CD14-positive monocyte (primary cell): ENCODE measurements around the gene ARSI. TPM values are rescaled to one million over a fixed set of nuclear protein-coding genes. Genes with fewer than 3 reads are reported as not detected.
A peak's percentile ranks its signal among the peaks of the same experiment; 100 is the strongest.

Experiments used
- DNase-seq, 3 donors: peaks; one replicate each; pipeline ENCODE4 v3.0.0-alpha.2; 2011 to 2022
- H2AFZ ChIP-seq: 2 replicates; pipeline ENCODE4 v1.6.0; 2012; ENCODE audit warnings: mild to moderate bottlenecking, low read depth, low read length, inconsistent platforms; ENCODE audit not compliant: insufficient read depth, poor library complexity, severe bottlenecking
- H3K27ac ChIP-seq, 2 donors: 1 replicate in 1 of 2; 2 replicates in 1 of 2; pipeline ENCODE4 v1.5.1; 2012 to 2013; ENCODE audit warnings: low read length in 2 of 2, control low read depth in 1 of 2, inconsistent platforms in 1 of 2, low read depth in 1 of 2, mild to moderate bottlenecking in 1 of 2
- H3K27me3 ChIP-seq, 2 donors: one replicate each; pipeline versions ENCODE4 v1.6.0 to v1.6.1; 2011 to 2013; ENCODE audit warnings: low read length in 2 of 2; ENCODE audit not compliant: control insufficient read depth in 2 of 2, insufficient read depth in 2 of 2
- H3K36me3 ChIP-seq, 2 donors: replicated peaks in 1 of 2; 1 replicate in 1 of 2; 2 replicates in 1 of 2; pipeline versions ENCODE4 v1.5.1 to v1.6.1; 2012 to 2013; ENCODE audit warnings: low read length in 2 of 2, control low read depth in 1 of 2, inconsistent platforms in 1 of 2, mild to moderate bottlenecking in 1 of 2; ENCODE audit not compliant: insufficient read depth in 2 of 2, control insufficient read depth in 1 of 2
- H3K4me1 ChIP-seq, 2 donors: 1 replicate in 1 of 2; 2 replicates in 1 of 2; pipeline versions ENCODE4 v1.5.1 to v1.6.1; 2012 to 2013; ENCODE audit warnings: low read length in 2 of 2, control low read depth in 1 of 2, inconsistent platforms in 1 of 2, mild to moderate bottlenecking in 1 of 2, moderate library complexity in 1 of 2; ENCODE audit not compliant: insufficient read depth in 2 of 2, control insufficient read depth in 1 of 2
- H3K4me2 ChIP-seq: replicated peaks from 2 replicates; pipeline ENCODE3; 2012; ENCODE audit warnings: low read length, moderate library complexity, mild to moderate bottlenecking; ENCODE audit not compliant: poor library complexity, severe bottlenecking; ENCODE audit errors: extremely low read depth
- H3K4me3 ChIP-seq, 3 experiments: fragments of 200-600 bp in 1 of 3; sonication (generic) in 1 of 3; replicated peaks in 1 of 3; 1 replicate in 2 of 3; 2 replicates in 1 of 3; pipeline ENCODE4 v1.5.1; 2011 to 2013; ENCODE audit warnings: low read length in 3 of 3, mild to moderate bottlenecking in 3 of 3, control low read depth in 2 of 3, low read depth in 2 of 3, inconsistent platforms in 1 of 3, moderate library complexity in 1 of 3
- H3K79me2 ChIP-seq: 2 replicates; pipeline ENCODE4 v1.6.0; 2012; ENCODE audit warnings: mild to moderate bottlenecking, control low read depth, inconsistent platforms, low read length, moderate library complexity; ENCODE audit not compliant: insufficient read depth
- H3K9ac ChIP-seq: 2 replicates; pipeline ENCODE4 v1.6.0; 2017; ENCODE audit warnings: low read length, mild to moderate bottlenecking; ENCODE audit not compliant: insufficient read depth, poor library complexity, severe bottlenecking
- H3K9me3 ChIP-seq, 2 donors: replicated peaks in 1 of 2; 1 replicate in 1 of 2; 2 replicates in 1 of 2; pipeline versions ENCODE4 v1.5.1 to v1.6.1; 2012 to 2013; ENCODE audit warnings: low read length in 2 of 2, control low read depth in 1 of 2; ENCODE audit not compliant: control insufficient read depth in 1 of 2, insufficient read depth in 1 of 2
- H4K20me1 ChIP-seq: 2 replicates; pipeline ENCODE4 v1.6.0; 2012; ENCODE audit warnings: mild to moderate bottlenecking, low read length, control low read depth, moderate library complexity; ENCODE audit not compliant: insufficient read depth
- H3K27ac Mint-ChIP-seq, 7 donors: one replicate each; pipeline ENCODE4 v1.8.0; 2020; ENCODE audit warnings: mild to moderate bottlenecking in 7 of 7, mixed read lengths in 7 of 7, moderate library complexity in 6 of 7, inconsistent platforms in 2 of 7
- H3K27me3 Mint-ChIP-seq, 3 donors: one replicate each; pipeline ENCODE4 v1.8.0; 2021 to 2022; ENCODE audit warnings: low read depth in 3 of 3, mild to moderate bottlenecking in 3 of 3, mixed read lengths in 3 of 3, moderate library complexity in 3 of 3, inconsistent platforms in 1 of 3
- H3K36me3 Mint-ChIP-seq, 2 donors: one replicate each; pipeline ENCODE4 v1.8.0; 2020; ENCODE audit warnings: mixed read lengths in 2 of 2, inconsistent platforms in 1 of 2, mild to moderate bottlenecking in 1 of 2
- H3K4me1 Mint-ChIP-seq: one replicate; pipeline ENCODE4 v1.8.0; 2020; ENCODE audit warnings: mild to moderate bottlenecking, mixed read lengths
- H3K4me3 Mint-ChIP-seq, 2 donors: one replicate each; pipeline ENCODE4 v1.8.0; 2020; ENCODE audit warnings: mild to moderate bottlenecking in 2 of 2, mixed read lengths in 2 of 2, moderate library complexity in 1 of 2
- H3K9me3 Mint-ChIP-seq, 7 donors: one replicate each; pipeline ENCODE4 v1.8.0; 2020 to 2022; ENCODE audit warnings: mixed read lengths in 7 of 7, mild to moderate bottlenecking in 6 of 7, moderate library complexity in 6 of 7, inconsistent platforms in 2 of 7
- WGBS: methylation state at CpG from one replicate; pipeline ENCODE4 v1.1.5; 2013; ENCODE audit warnings: missing lambda C conversion rate; ENCODE audit not compliant: insufficient coverage; 5-methylcytosine and 5-hydroxymethylcytosine counted together
- intact Hi-C, 2 donors: fragments of 100-400 bp; cut with micrococcal nuclease; formaldehyde crosslinking; loops; one replicate each; pipeline versions ENCODE4 v1.15.0 to v1.15.1; 2023
- polyA plus RNA-seq, 3 donors: library from polyadenylated mRNA; depleted of rRNA in 1 of 3; unstranded in 2 of 3; stranded (reverse) in 1 of 3; fragments of 300-500 nt in 2 of 3; fragments of >200 nt in 1 of 3; fragmentation: Illumina TruSeq in 2 of 3; gene quantifications; 1 replicate in 2 of 3; 2 replicates in 1 of 3; pipeline ENCODE4 v1.2.3, GENCODE V29; 2012 to 2021
- TF ChIP-seq, protein P1 (sequence below): fragments of 200-600 bp; IDR thresholded peaks from one replicate; pipeline ENCODE4 v1.8.0; 2022; ENCODE audit warnings: antibody characterized with exemption, mild to moderate bottlenecking

ARSI gene
- polyA plus RNA-seq, 3 donors, result not detected

DNA sequence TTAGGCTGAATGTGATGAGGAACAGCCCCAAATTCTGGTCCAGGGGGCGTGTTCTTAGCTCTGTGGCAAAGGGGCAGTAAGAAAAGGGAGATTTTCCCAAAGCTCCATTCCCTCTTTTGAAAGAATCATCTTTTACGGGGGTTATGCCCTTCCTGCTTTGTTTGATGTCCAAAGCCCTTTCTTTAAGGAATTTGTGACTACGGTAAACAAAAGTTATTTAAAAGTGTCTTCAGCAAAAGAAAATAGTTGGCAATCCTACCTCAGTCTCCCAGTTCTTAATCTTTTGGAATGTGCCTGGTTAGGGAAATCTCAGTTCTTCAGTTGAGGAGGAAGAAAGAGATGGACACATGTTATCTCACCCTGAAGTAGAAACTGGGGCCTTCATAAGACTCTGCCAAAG is 24.4 kb upstream of the ARSI start:
- H3K36me3 ChIP-seq, result no peaks in the 10 kb centered on the region
- DNase-seq, result no peak
- TF ChIP-seq, protein P1, sequence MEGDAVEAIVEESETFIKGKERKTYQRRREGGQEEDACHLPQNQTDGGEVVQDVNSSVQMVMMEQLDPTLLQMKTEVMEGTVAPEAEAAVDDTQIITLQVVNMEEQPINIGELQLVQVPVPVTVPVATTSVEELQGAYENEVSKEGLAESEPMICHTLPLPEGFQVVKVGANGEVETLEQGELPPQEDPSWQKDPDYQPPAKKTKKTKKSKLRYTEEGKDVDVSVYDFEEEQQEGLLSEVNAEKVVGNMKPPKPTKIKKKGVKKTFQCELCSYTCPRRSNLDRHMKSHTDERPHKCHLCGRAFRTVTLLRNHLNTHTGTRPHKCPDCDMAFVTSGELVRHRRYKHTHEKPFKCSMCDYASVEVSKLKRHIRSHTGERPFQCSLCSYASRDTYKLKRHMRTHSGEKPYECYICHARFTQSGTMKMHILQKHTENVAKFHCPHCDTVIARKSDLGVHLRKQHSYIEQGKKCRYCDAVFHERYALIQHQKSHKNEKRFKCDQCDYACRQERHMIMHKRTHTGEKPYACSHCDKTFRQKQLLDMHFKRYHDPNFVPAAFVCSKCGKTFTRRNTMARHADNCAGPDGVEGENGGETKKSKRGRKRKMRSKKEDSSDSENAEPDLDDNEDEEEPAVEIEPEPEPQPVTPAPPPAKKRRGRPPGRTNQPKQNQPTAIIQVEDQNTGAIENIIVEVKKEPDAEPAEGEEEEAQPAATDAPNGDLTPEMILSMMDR, result no peak

DNA sequence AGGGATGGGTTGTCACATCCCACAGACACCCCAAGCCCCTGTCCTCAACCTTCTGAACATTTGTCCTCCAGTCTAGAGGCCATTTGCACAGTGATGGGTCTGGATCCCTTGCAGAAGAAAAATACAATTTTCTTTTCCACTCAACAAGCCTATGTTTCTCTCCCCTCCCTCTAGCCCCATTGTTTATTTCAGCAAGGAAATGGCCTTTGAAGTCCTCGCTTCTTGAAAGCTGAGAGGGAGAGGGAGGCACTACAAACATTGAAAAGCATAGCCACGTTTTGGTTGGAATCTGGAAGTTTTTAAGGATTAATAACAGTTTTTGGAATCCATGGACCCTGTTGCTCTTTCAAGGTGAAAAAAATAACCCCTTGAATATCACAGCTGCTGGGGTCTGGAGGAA is 24.0 kb upstream of the ARSI start:
- WGBS, result no CpG with 5 or more reads among the region's 2 CpGs
- peaks cover 5% of the 10 kb centered on the region for H3K4me1 Mint-ChIP-seq
- TF ChIP-seq, protein P1, result no peak

More for the DNA sequence above, 24.4 kb upstream of the ARSI start:
- Mint-ChIP-seq H3K9me3 (peaks cover 0 to 1% (median 0%) of the 10 kb centered on the region in 7 donors), H3K4me3 (no peak overlapping the region), H3K27ac (peak overlapping the region in 1 of 7 donors; percentile 75), H3K4me1 (peaks cover 5% of the 10 kb centered on the region), H3K36me3 (no peaks in the 10 kb centered on the region), H3K27me3 (peaks cover 0 to 4% (median 2%) of the 10 kb centered on the region in 3 donors)
- Histone ChIP-seq H3K27ac (no peak overlapping the region), H4K20me1 (no peaks in the 10 kb centered on the region), H2AFZ (no peak overlapping the region), H3K4me1 (no peaks in the 10 kb centered on the region), H3K9ac (no peak overlapping the region), H3K9me3 (no peaks in the 10 kb centered on the region), H3K4me2 (no peak overlapping the region), H3K27me3 (no peaks in the 10 kb centered on the region), H3K79me2 (no peaks in the 10 kb centered on the region), H3K4me3 (no peak overlapping the region)
- intact Hi-C loops, result no loop called here
- no CpG with 5 or more reads among the region's 3 CpGs for WGBS

More for the DNA sequence above, 24.0 kb upstream of the ARSI start:
- no peak overlapping the region for H3K27ac ChIP-seq
- no peak for DNase-seq
- no peak overlapping the region for H3K9ac ChIP-seq
- H3K27me3 ChIP-seq, result no peaks in the 10 kb centered on the region
- H3K27ac Mint-ChIP-seq, result no peak overlapping the region
- no peaks in the 10 kb centered on the region for H3K36me3 Mint-ChIP-seq
- H4K20me1 ChIP-seq, result no peaks in the 10 kb centered on the region
- H3K4me3 Mint-ChIP-seq, result no peak overlapping the region
- intact Hi-C loops, result no loop called here
- no peak overlapping the region for H3K4me3 ChIP-seq
- no peaks in the 10 kb centered on the region for H3K36me3 ChIP-seq
- no peaks in the 10 kb centered on the region for H3K79me2 ChIP-seq
- no peaks in the 10 kb centered on the region for H3K9me3 ChIP-seq
- H2AFZ ChIP-seq, result no peak overlapping the region
- peaks cover 0 to 1% (median 0%) of the 10 kb centered on the region in 7 donors for H3K9me3 Mint-ChIP-seq
- H3K4me2 ChIP-seq, result no peak overlapping the region
- H3K4me1 ChIP-seq, result no peaks in the 10 kb centered on the region
- H3K27me3 Mint-ChIP-seq, result peaks cover 0 to 4% (median 2%) of the 10 kb centered on the region in 3 donors
